PC-9 (cell line): ENCODE measurements around the gene ROPN1B. TPM values are rescaled to one million over a fixed set of nuclear protein-coding genes. Genes with fewer than 3 reads are reported as not detected.

Experiments used
- BruUV-seq: library from RNA; stranded (reverse); fragments of 400-500 nt; replicated peaks from 2 replicates; lab custom pipeline; 2021; lab: Mats Ljungman, UMichigan
- CTCF ChIA-PET: fragments of 300-600 bp; sonication (Branson Sonifier 250); formaldehyde crosslinking; loops from one replicate; lab custom pipeline; 2022; ENCODE audit warnings: antibody characterized with exemption; lab: Charles Lee
- POLR2A ChIA-PET: fragments of 300-600 bp; sonication (Branson Sonifier 250); formaldehyde crosslinking; loops from one replicate; lab custom pipeline; 2022; ENCODE audit warnings: antibody characterized with exemption; ENCODE audit not compliant: unreplicated experiment; lab: Charles Lee
- DNase-seq, 2 experiments: peaks; one replicate each; pipeline versions ENCODE4 v3.0.0 to v3.0.0-alpha.2; 2015 to 2022; ENCODE audit warnings: mixed read lengths in 1 of 2
- H2AFZ ChIP-seq: fragments of 200-600 bp; sonication (generic); 2 replicates; pipeline ENCODE4 v1.8.1; 2017; ENCODE audit warnings: antibody characterized with exemption
- H3F3A ChIP-seq: fragments of 200-600 bp; sonication (generic); 2 replicates; pipeline ENCODE4 v1.8.1; 2017; ENCODE audit warnings: antibody characterized with exemption, mild to moderate bottlenecking, low read depth; ENCODE audit not compliant: insufficient read depth
- H3K27ac ChIP-seq: fragments of 200-600 bp; sonication (generic); 2 replicates; pipeline ENCODE4 v1.6.1; 2016; ENCODE audit warnings: mixed run types
- H3K27me3 ChIP-seq: fragments of 200-600 bp; sonication (generic); 2 replicates; pipeline ENCODE4 v1.6.1; 2016; ENCODE audit warnings: low read depth, mixed run types; ENCODE audit not compliant: insufficient read depth
- H3K36me3 ChIP-seq: fragments of 200-600 bp; sonication (generic); 2 replicates; pipeline ENCODE4 v1.6.1; 2016; ENCODE audit warnings: low read depth, mixed run types
- H3K4me1 ChIP-seq: fragments of 200-600 bp; sonication (generic); replicated peaks from 2 replicates; pipeline ENCODE4 v1.6.1; 2016; ENCODE audit warnings: mixed run types; ENCODE audit not compliant: insufficient read depth
- H3K4me2 ChIP-seq: fragments of 200-600 bp; sonication (generic); 2 replicates; pipeline ENCODE4 v1.6.1; 2017; ENCODE audit warnings: mixed run types
- H3K4me3 ChIP-seq: fragments of 200-600 bp; sonication (generic); 2 replicates; pipeline ENCODE4 v1.6.1; 2016; ENCODE audit warnings: mixed run types
- H3K79me2 ChIP-seq: fragments of 200-600 bp; sonication (generic); 2 replicates; pipeline ENCODE4 v1.6.1; 2017; ENCODE audit warnings: low read depth, mixed run types
- H3K9me2 ChIP-seq: fragments of 200-600 bp; sonication (generic); 2 replicates; pipeline ENCODE4 v1.8.1; 2017; ENCODE audit warnings: mild to moderate bottlenecking; ENCODE audit not compliant: insufficient read depth
- H3K9me3 ChIP-seq: fragments of 200-600 bp; sonication (generic); 2 replicates; pipeline ENCODE4 v1.8.1; 2016; ENCODE audit warnings: low read depth; ENCODE audit not compliant: insufficient read depth
- H4K20me1 ChIP-seq: fragments of 200-600 bp; sonication (generic); 2 replicates; pipeline ENCODE4 v1.8.1; 2017; ENCODE audit not compliant: insufficient read depth
- CTCF ChIP-seq: fragments of 200-600 bp; sonication (generic); conservative IDR thresholded peaks from 2 replicates; pipeline ENCODE4 v1.6.1; 2017; ENCODE audit warnings: mixed run types, antibody characterized with exemption, mild to moderate bottlenecking, moderate library complexity
- EZH2 ChIP-seq: fragments of 200-600 bp; sonication (generic); IDR thresholded peaks from 2 replicates; pipeline ENCODE4 v1.8.0; 2017; ENCODE audit warnings: antibody characterized with exemption, low read depth
- intact Hi-C: fragments of 100-400 bp; cut with micrococcal nuclease; formaldehyde crosslinking; loops from one replicate; pipeline ENCODE4 v1.10.0; 2022; ENCODE audit not compliant: unreplicated experiment
- total RNA-seq: library from RNA; stranded (reverse); gene quantifications from 2 replicates; pipeline ENCODE4 v1.2.3, GENCODE V29; 2021

ROPN1B gene
- total RNA-seq, 1 experiment from 2014 or later: 0.85 TPM

GRCh38 chr3:125959317-125960065 is 9.5 kb upstream of the ROPN1B start:
- H3K4me3 ChIP-seq: no peak overlapping the region
- H3K36me3 ChIP-seq: no peaks in the 10 kb centered on the region
- DNase-seq: no peak
- ChIA-PET POLR2A (no interaction called here), CTCF (no interaction called here)
- TF ChIP-seq EZH2 (no peak), CTCF (no peak)
- H3K9me2 ChIP-seq: no peaks in the 10 kb centered on the region
- H3F3A ChIP-seq: no peaks in the 10 kb centered on the region
- 0 out of 2 replicates have a peak, but pooled peaks cover 6% of the 10 kb centered on the region for H3K27me3 ChIP-seq
- no peak overlapping the region for H2AFZ ChIP-seq
- H3K4me1 ChIP-seq: no peaks in the 10 kb centered on the region
- no peak overlapping the region for H3K27ac ChIP-seq
- intact Hi-C loops: no loop called here
- no peaks in the 10 kb centered on the region for H3K79me2 ChIP-seq
- BruUV-seq: no TSS peak
- no peak overlapping the region for H3K4me2 ChIP-seq
- no peaks in the 10 kb centered on the region for H4K20me1 ChIP-seq
- H3K9me3 ChIP-seq: no peaks in the 10 kb centered on the region

- intact Hi-C loops: no loop called here
- POLR2A ChIA-PET: no interaction called here
- no TSS peak for BruUV-seq
- DNase-seq: no peak
- H3K27me3 ChIP-seq: 0 out of 2 replicates have a peak, but pooled peaks cover 5% of the 10 kb centered on the region
- H3F3A ChIP-seq: no peaks in the 10 kb centered on the region
- H3K36me3 ChIP-seq: no peaks in the 10 kb centered on the region
- H3K4me1 ChIP-seq: no peaks in the 10 kb centered on the region
- no peaks in the 10 kb centered on the region for H3K79me2 ChIP-seq
- no peaks in the 10 kb centered on the region for H3K9me3 ChIP-seq
- H4K20me1 ChIP-seq: no peaks in the 10 kb centered on the region
- H3K27ac ChIP-seq: no peak overlapping the region
- TF ChIP-seq EZH2: no peak
- no peak for TF ChIP-seq CTCF
- H2AFZ ChIP-seq: no peak overlapping the region
- H3K9me2 ChIP-seq: no peaks in the 10 kb centered on the region
- no peak overlapping the region for H3K4me2 ChIP-seq
- no peak overlapping the region for H3K4me3 ChIP-seq
- CTCF ChIA-PET: no interaction called here
Measured at GRCh38 chr3:125960066-125960424, 8.9 kb upstream of the ROPN1B start.

GRCh38 chr3:125960456-125961288 is 8.3 kb upstream of the ROPN1B start:
- POLR2A ChIA-PET: no interaction called here
- intact Hi-C loops: no loop called here

More at GRCh38 chr3:125960456-125961288, 8.3 kb upstream of the ROPN1B start:
- Histone ChIP-seq H3K9me3 (no peaks in the 10 kb centered on the region), H2AFZ (no peak overlapping the region), H3K4me2 (no peak overlapping the region), H3K4me1 (no peaks in the 10 kb centered on the region), H3K36me3 (no peaks in the 10 kb centered on the region), H3F3A (no peaks in the 10 kb centered on the region), H3K27me3 (0 out of 2 replicates have a peak, but pooled peaks cover 5% of the 10 kb centered on the region), H3K27ac (no peak overlapping the region), H3K79me2 (no peaks in the 10 kb centered on the region), H3K4me3 (no peak overlapping the region), H3K9me2 (no peaks in the 10 kb centered on the region), H4K20me1 (no peaks in the 10 kb centered on the region)
- no peak for DNase-seq
- CTCF ChIA-PET: no interaction called here
- no TSS peak for BruUV-seq
- TF ChIP-seq CTCF (no peak), EZH2 (no peak)
